GM15510 (cell line): ENCODE data around the gene POLR1H.

Source experiments
- POLR2A ChIP-seq: IDR thresholded peaks from 3 replicates; pipeline ENCODE4 v1.6.1; 2011; ENCODE audit warnings: borderline replicate concordance; ENCODE audit not compliant: insufficient read length; ENCODE audit errors: extremely low read depth

The POLR1H gene

GRCh38 chr6:30074331-30075093 lies 13.4 kb downstream of the POLR1H start:
- no peak for TF ChIP-seq POLR2A

GRCh38 chr6:30075094-30075789 lies 14.2 kb downstream of the POLR1H start, which contains the start of gene RNF39:
Gene RNF39, minus strand, starts transcription at chr6:30075769. Its CDS starts 184 bp downstream, at chr6:30075585.
- TF ChIP-seq POLR2A = no peak

GRCh38 chr6:30075790-30076732 lies 15.0 kb downstream of the POLR1H start:
- no peak for TF ChIP-seq POLR2A

DNA sequence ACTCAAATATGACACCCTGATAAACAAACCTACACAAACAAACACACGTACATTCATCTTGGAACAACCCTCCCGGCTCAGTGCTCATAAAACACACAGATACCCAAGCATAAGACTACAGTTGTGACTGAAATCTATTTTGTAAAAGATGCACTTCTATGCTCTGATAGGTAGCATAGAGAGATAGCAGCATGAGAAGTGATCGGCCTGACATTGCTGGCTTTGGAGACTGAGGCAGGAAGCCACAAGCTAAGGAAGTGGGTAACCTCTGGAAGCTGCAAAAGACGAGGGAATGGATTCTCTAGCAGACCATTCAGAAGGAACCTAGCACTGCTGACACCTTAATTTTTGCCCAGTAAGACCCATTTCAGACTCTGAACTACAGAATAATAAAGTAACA lies 16.2 kb downstream of the POLR1H start:
- TF ChIP-seq POLR2A = no peak

- no peak for TF ChIP-seq POLR2A
Observed at GRCh38 chr6:30087876-30088275, 26.8 kb downstream of the POLR1H start.

- no peak for TF ChIP-seq POLR2A
Observed at GRCh38 chr6:30091577-30092381, 30.7 kb downstream of the POLR1H start.

DNA sequence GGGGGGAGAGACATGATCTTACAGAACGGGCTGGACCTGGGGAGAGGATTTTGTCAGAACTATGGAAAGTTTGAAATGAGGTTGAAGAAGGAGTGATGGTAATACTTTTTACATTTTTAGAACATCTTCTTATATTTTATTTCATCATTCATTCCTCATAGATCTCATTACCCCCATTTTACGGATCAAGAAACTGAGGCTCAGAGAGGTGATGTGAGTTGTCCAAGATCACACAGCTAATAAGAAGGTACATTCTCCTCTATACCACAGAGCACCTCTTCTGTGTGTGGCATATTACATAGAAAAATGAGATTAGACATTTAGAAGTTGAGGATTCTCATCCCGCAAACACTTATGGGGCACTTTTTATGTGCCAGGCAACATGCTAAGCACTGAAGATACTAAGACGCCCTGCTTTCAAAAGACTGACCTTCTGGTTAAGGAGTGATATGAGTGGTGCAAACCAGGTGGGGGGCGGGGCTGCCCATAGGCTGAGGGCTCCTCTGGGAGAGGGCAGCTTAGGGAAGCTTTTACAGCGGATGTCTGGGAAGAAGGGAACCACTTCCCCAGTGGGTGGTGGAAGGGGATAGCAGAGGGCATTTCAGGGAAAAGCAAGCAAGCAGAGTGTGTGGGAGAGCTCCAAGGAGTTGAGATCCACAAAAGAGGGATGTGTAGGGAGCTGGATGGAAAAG lies 31.9 kb downstream of the POLR1H start:
- TF ChIP-seq POLR2A = no peak

GRCh38 chr6:30093951-30094661 lies 33.0 kb downstream of the POLR1H start:
- TF ChIP-seq POLR2A = no peak

DNA sequence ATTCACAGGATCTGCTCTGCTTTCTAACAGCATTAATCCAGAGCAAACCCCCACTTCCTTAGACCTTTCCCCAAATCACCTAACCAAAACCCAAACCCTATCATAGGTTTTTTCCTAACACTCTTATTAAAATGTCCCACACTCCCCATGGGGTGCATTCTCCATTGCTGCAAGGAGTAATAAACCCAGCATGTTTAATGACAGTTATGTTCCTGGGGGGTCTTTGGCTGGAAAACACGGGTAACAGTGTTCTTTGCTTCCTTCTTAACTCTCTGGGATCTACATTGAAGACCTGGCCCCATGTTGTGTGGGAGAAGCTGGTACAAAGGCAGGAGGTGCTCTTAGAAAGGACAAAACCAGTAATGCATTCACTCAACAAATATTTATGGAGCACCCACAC lies 35.8 kb downstream of the POLR1H start:
- no peak for TF ChIP-seq POLR2A

- no peak for TF ChIP-seq POLR2A
Observed at GRCh38 chr6:30097902-30098768, 37.1 kb downstream of the POLR1H start.

DNA sequence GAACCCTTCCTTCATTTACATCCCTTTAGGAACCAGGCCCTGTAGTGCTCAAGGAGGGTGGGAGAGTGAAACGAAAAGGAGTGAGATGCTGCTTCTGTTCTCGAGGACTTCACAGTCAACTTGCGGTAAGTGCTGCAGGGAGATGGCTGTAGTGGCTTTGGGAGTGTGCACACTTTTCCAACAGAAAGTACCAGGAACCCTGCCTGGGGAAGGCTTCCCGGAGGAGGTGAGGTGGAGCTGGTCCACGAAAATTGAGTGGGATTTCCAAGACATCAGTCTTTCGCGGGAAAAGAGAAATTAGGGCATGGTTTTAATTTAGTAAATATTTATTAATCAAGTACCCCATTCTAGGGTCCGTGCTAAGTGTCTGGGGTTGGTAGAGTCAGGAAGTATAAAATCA lies 39.1 kb downstream of the POLR1H start:
- no peak for TF ChIP-seq POLR2A
